Gastrocnemius medialis (tissue), 4 donors: ENCODE data around the gene PAXX. TPM values are rescaled to one million over a fixed set of nuclear protein-coding genes. Genes with fewer than 3 reads are reported as not detected.

ENCODE experiments used
- ATAC-seq, 2 donors: fragments of 150-250 bp; one replicate each; pipeline ENCODE4 v1.9.1; 2016
- DNase-seq, 2 donors: peaks; one replicate each; pipeline ENCODE4 v3.0.0-alpha.2; 2019
- H3K27ac ChIP-seq, 4 donors: fragments of 200-600 bp; sonication (generic); 1 replicate in 1 of 4; 2 replicates in 3 of 4; pipeline ENCODE4 v1.5.1; 2016 to 2018; ENCODE audit warnings: mild to moderate bottlenecking in 2 of 4, moderate library complexity in 1 of 4
- H3K27me3 ChIP-seq, 3 donors: fragments of 200-600 bp; sonication (generic) in 2 of 3; 1 replicate in 1 of 3; 2 replicates in 2 of 3; pipeline versions ENCODE4 v1.5.1 to v1.6.0; 2016 to 2019; ENCODE audit warnings: mild to moderate bottlenecking in 1 of 3, moderate library complexity in 1 of 3
- H3K36me3 ChIP-seq, 2 donors: fragments of 200-600 bp; sonication (generic) in 1 of 2; one replicate each; pipeline ENCODE4 v1.5.1; 2017 to 2018
- H3K4me1 ChIP-seq, 2 donors: fragments of 200-600 bp; sonication (generic) in 1 of 2; one replicate each; pipeline ENCODE4 v1.5.1; 2016 to 2017; ENCODE audit warnings: mild to moderate bottlenecking in 2 of 2
- H3K4me3 ChIP-seq, 4 donors: fragments of 200-600 bp; sonication (generic) in 3 of 4; 1 replicate in 1 of 4; 2 replicates in 3 of 4; pipeline ENCODE4 v1.5.1; 2016 to 2019; ENCODE audit warnings: mild to moderate bottlenecking in 2 of 4
- H3K9me3 ChIP-seq, 3 donors: fragments of 200-600 bp; sonication (generic) in 2 of 3; 1 replicate in 1 of 3; 2 replicates in 2 of 3; pipeline ENCODE4 v1.5.1; 2016 to 2019
- POLR2A ChIP-seq, 2 donors: fragments of 450-650 bp; IDR thresholded peaks; one replicate each; pipeline ENCODE4 v1.6.1; 2017; ENCODE audit warnings: antibody characterized with exemption in 2 of 2, mild to moderate bottlenecking in 2 of 2, moderate library complexity in 2 of 2
- in situ Hi-C, 4 donors: fragments of 200-750 bp; cut with MboI; loops; one replicate each; pipeline versions ENCODE4 v1.15.0 to v1.8.0; 2017; ENCODE audit warnings: low sequenced_read_pairs in 4 of 4
- intact Hi-C: fragments of 100-400 bp; cut with DNase I; formaldehyde crosslinking; loops from one replicate; pipeline ENCODE4 v1.15.1; 2023; ENCODE audit warnings: low total_unique reads
- total RNA-seq, 4 donors: library from RNA; depleted of rRNA; stranded (reverse); fragments of >200 nt; gene quantifications; one replicate each; pipeline versions ENCODE4 v1.1.0 to v1.2.3, GENCODE V29; 2016
- TF ChIP-seq, protein P1 (sequence below), 5 experiments: fragments of 450-650 bp in 3 of 5; fragments of 200-600 bp in 2 of 5; sonication (generic) in 2 of 5; IDR thresholded peaks in 4 of 5; conservative IDR thresholded peaks in 1 of 5; 1 replicate in 4 of 5; 2 replicates in 1 of 5; pipeline ENCODE4 v1.5.1; 2016 to 2019; ENCODE audit warnings: antibody characterized with exemption in 5 of 5, mild to moderate bottlenecking in 3 of 5, moderate library complexity in 3 of 5

PAXX gene
- total RNA-seq, 4 donors from 2014 or later = 10.8 to 15.6 (median 14.6) TPM

GRCh38 chr9:137037035-137037434 lies 44.8 kb downstream of the PAXX start:
- Histone ChIP-seq H3K4me1 (peaks cover 0 to 3% of the 10 kb centered on the region in 2 donors), H3K27ac (no peak overlapping the region), H3K4me3 (no peak overlapping the region), H3K27me3 (peaks cover 0 to 6% (median 0%) of the 10 kb centered on the region in 3 donors), H3K36me3 (peaks cover 0 to 12% of the 10 kb centered on the region in 2 donors), H3K9me3 (no peaks in the 10 kb centered on the region)
- DNase-seq (no peak), ATAC-seq (no peak)
- in situ Hi-C loops (loop anchor here in 3 of 4 donors (5.0 to 10.0 kb wide), 3 partner anchors 92 to 252 kb away; partner anchors contain the start of genes C8G (in 1 of the 3) and FBXW5 (in 1 of the 3)), intact Hi-C loops (no loop called here)
- TF ChIP-seq, protein P1, sequence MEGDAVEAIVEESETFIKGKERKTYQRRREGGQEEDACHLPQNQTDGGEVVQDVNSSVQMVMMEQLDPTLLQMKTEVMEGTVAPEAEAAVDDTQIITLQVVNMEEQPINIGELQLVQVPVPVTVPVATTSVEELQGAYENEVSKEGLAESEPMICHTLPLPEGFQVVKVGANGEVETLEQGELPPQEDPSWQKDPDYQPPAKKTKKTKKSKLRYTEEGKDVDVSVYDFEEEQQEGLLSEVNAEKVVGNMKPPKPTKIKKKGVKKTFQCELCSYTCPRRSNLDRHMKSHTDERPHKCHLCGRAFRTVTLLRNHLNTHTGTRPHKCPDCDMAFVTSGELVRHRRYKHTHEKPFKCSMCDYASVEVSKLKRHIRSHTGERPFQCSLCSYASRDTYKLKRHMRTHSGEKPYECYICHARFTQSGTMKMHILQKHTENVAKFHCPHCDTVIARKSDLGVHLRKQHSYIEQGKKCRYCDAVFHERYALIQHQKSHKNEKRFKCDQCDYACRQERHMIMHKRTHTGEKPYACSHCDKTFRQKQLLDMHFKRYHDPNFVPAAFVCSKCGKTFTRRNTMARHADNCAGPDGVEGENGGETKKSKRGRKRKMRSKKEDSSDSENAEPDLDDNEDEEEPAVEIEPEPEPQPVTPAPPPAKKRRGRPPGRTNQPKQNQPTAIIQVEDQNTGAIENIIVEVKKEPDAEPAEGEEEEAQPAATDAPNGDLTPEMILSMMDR (IDR thresholded peaks at IDR 0.05 in 4 of 5, conservative IDR thresholded peaks at IDR 0.05 in 1 of 5) = no peak
- TF ChIP-seq POLR2A (IDR thresholded peaks at IDR 0.05) = no peak

DNA sequence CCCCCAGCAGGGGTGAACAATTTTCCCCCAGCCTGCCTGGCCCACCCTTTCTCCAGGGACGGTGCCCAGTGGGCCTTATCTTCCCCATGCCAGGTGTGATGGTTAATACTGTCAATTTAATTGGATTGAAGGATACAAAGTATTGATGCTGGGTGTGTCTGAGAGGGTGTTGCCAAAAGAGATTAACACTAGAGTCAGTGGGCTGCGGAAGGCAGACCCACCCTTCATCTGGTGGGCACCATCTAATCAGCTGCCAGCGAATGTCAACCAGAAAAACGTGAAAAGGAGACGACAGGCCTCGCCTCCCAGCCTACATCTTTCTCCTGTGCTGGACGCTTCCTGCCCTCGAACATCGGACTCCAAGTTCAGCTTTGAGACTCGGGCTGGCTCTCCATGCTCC lies 45.3 kb downstream of the PAXX start:
- DNase-seq = no peak
- intact Hi-C loops = no loop called here
- TF ChIP-seq, protein P1 (IDR thresholded peaks at IDR 0.05 in 4 of 5, conservative IDR thresholded peaks at IDR 0.05 in 1 of 5) = no peak
- no peak for TF ChIP-seq POLR2A (IDR thresholded peaks at IDR 0.05)
- Histone ChIP-seq H3K4me3 (no peak overlapping the region), H3K27me3 (peaks cover 0 to 6% (median 0%) of the 10 kb centered on the region in 3 donors), H3K36me3 (peaks cover 0 to 12% of the 10 kb centered on the region in 2 donors), H3K4me1 (peaks cover 0 to 3% of the 10 kb centered on the region in 2 donors), H3K27ac (no peak overlapping the region), H3K9me3 (no peaks in the 10 kb centered on the region)
- in situ Hi-C loops = loop anchor here in 3 of 4 donors (5.0 to 10.0 kb wide), 3 partner anchors 93 to 253 kb away; partner anchors contain the start of genes C8G (in 1 of the 3) and FBXW5 (in 1 of the 3)
- ATAC-seq = no peak

DNA sequence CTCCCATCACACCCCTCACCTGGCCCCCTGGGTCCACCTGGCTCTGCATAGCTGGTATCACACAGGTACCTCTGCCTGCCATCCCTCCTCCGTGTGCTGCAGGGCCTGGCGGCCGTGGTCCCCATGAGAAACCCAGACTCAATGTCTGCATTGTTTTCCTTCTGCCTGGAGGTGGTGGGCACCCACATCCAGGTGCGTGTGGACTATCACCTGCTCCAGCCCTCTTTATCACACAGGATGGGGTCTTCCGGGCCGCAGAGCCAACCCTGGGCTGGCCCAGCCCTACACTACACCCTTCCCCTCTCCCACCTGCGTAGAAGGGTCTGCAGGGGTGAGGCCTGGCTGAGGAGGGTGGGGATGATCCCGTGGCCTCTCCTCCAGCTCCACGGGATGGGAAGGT lies 46.7 kb downstream of the PAXX start:
- Histone ChIP-seq H3K4me1 (peaks cover 2 to 3% of the 10 kb centered on the region in 2 donors), H3K9me3 (no peaks in the 10 kb centered on the region), H3K36me3 (peaks cover 0 to 12% of the 10 kb centered on the region in 2 donors), H3K27me3 (peaks cover 0 to 6% (median 0%) of the 10 kb centered on the region in 3 donors), H3K27ac (no peak overlapping the region), H3K4me3 (no peak overlapping the region)
- ATAC-seq (no peak), DNase-seq (no peak)
- intact Hi-C loops = no loop called here
- in situ Hi-C loops = loop anchor here in 3 of 4 donors (5.0 to 10.0 kb wide), 3 partner anchors 94 to 254 kb away; partner anchors contain the start of genes C8G (in 1 of the 3) and FBXW5 (in 1 of the 3)
- TF ChIP-seq, protein P1 (IDR thresholded peaks at IDR 0.05 in 4 of 5, conservative IDR thresholded peaks at IDR 0.05 in 1 of 5) = no peak
- no peak for TF ChIP-seq POLR2A (IDR thresholded peaks at IDR 0.05)

DNA sequence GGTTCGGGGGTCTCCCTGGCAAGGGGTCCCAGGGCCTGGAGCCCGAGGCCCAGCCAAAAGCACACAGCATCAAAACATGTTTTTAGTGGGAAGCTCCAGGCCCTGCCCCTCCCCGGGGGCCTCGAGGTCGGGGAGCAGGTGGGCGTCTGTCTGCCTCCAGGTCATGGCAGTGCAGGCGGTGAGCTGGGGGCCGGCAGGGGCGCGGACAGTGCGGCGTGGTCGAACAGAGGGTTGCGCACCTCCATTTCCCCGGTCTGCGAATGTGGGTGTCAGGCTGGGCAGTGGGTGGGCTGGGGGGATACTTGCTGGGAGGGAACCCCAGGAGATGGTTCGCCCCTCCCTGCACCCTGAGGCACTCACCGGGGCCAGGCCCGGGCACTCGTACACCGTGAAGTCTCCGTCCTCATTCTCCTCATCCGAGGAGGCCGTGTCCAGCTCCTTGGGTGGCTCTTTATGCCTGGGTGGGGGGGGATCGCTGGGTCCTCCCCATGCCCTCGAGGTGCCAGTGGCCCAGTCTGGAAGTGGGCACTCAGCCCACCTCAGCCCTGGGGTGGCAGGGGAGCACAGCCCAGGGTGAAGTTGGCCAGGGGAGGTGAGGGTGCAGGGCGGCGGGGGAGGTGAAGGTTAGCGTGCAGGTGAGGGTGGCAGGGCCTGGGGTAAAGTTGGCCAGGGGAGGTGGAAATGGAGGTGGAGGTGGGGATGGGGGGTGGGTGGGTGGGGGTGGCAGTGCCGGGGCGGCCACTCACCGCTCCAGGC lies 47.6 kb downstream of the PAXX start:
- ATAC-seq (no peak), DNase-seq (no peak)
- peaks cover 0 to 1% (median 0%) of the 10 kb centered on the region in 3 donors for H3K27me3 ChIP-seq
- H3K27ac ChIP-seq = no peak overlapping the region
- TF ChIP-seq, protein P1 (IDR thresholded peaks at IDR 0.05 in 4 of 5, conservative IDR thresholded peaks at IDR 0.05 in 1 of 5) = no peak
- no peak for TF ChIP-seq POLR2A (IDR thresholded peaks at IDR 0.05)
- peaks cover 0 to 12% of the 10 kb centered on the region in 2 donors for H3K36me3 ChIP-seq
- H3K4me3 ChIP-seq = no peak overlapping the region
- in situ Hi-C loops (loop anchor here in 3 of 4 donors (5.0 to 10.0 kb wide), 3 partner anchors 95 to 255 kb away; partner anchors contain the start of genes C8G (in 1 of the 3) and FBXW5 (in 1 of the 3)), intact Hi-C loops (no loop called here)
- peaks cover 4 to 9% of the 10 kb centered on the region in 2 donors for H3K4me1 ChIP-seq
- H3K9me3 ChIP-seq = no peaks in the 10 kb centered on the region
